Brain microvascular endothelial cell (primary cell): Measurements from ENCODE around the gene ZNF891.

Source experiments
- DNase-seq: peaks from one replicate; pipeline ENCODE4 v3.0.0-alpha.2; 2020
- H3K27ac ChIP-seq: fragments of 250-450 bp; sonication (Bioruptor Pico); 2 replicates; pipeline ENCODE4 v1.5.1; 2020; ENCODE audit warnings: mild to moderate bottlenecking, moderate library complexity
- H3K27me3 ChIP-seq: fragments of 250-450 bp; sonication (Bioruptor Pico); replicated peaks from 2 replicates; pipeline ENCODE4 v1.5.1; 2020; ENCODE audit warnings: mild to moderate bottlenecking
- H3K36me3 ChIP-seq: fragments of 250-450 bp; sonication (Bioruptor Pico); replicated peaks from 2 replicates; pipeline ENCODE4 v1.5.1; 2020; ENCODE audit warnings: mild to moderate bottlenecking
- H3K4me3 ChIP-seq: 2 replicates; pipeline ENCODE4 v1.5.1; 2011; ENCODE audit warnings: low read depth, mild to moderate bottlenecking, control low read depth, low read length, moderate library complexity
- CTCF ChIP-seq: IDR thresholded peaks from 2 replicates; pipeline ENCODE4 v1.5.1; 2011; ENCODE audit warnings: low read depth, mild to moderate bottlenecking, moderate library complexity, low read length, control low read depth, inconsistent platforms; ENCODE audit errors: missing control alignments
- in situ Hi-C: cut with HindIII; loops from 2 replicates; pipeline ENCODE4 v1.10.0; 2017; ENCODE audit warnings: low sequenced_read_pairs, low pct_ligation_motif_present

The ZNF891 gene

GRCh38 chr12:133080368-133081158 is 49.5 kb downstream of the ZNF891 start, which contains the start of gene ZNF140:
ZNF140 (plus strand) TSS chr12:133080923; CDS start chr12:133081321, 398 bp downstream.
- in situ Hi-C loops, result no loop called here
- peak; percentile 35 for TF ChIP-seq CTCF
- peak; percentile 97 for DNase-seq
- peaks cover 32% of the 10 kb centered on the region for H3K36me3 ChIP-seq
- H3K27ac ChIP-seq, result peak within 1 kb of the TSS; percentile 99
- peak within 1 kb of the TSS; percentile 92 for H3K4me3 ChIP-seq
- H3K27me3 ChIP-seq, result no peaks in the 10 kb centered on the region

- in situ Hi-C loops, result no loop called here
- TF ChIP-seq CTCF, result no peak
- peak overlapping the region; percentile 92 for H3K4me3 ChIP-seq
- peak overlapping the region; percentile 99 for H3K27ac ChIP-seq
- peak; percentile 99 for DNase-seq
- no peaks in the 10 kb centered on the region for H3K27me3 ChIP-seq
- H3K36me3 ChIP-seq, result peaks cover 26% of the 10 kb centered on the region
Measured at GRCh38 chr12:133080026-133080367, 50.1 kb downstream of the ZNF891 start.

GRCh38 chr12:133073836-133074235 is 56.2 kb downstream of the ZNF891 start:
- Histone ChIP-seq H3K27ac (no peak overlapping the region), H3K4me3 (no peak overlapping the region), H3K27me3 (no peaks in the 10 kb centered on the region), H3K36me3 (no peaks in the 10 kb centered on the region)
- TF ChIP-seq CTCF, result no peak
- DNase-seq, result no peak
- in situ Hi-C loops, result no loop called here

- no peak overlapping the region for H3K27ac ChIP-seq
- TF ChIP-seq CTCF, result no peak
- H3K4me3 ChIP-seq, result no peak overlapping the region
- in situ Hi-C loops, result no loop called here
- no peak for DNase-seq
- no peaks in the 10 kb centered on the region for H3K27me3 ChIP-seq
- H3K36me3 ChIP-seq, result peaks cover 5% of the 10 kb centered on the region
Measured at GRCh38 chr12:133063556-133063955, 66.5 kb downstream of the ZNF891 start.

GRCh38 chr12:133061954-133062353 is 68.1 kb downstream of the ZNF891 start:
- TF ChIP-seq CTCF, result no peak
- Histone ChIP-seq H3K4me3 (no peak overlapping the region), H3K27me3 (no peaks in the 10 kb centered on the region), H3K27ac (no peak overlapping the region), H3K36me3 (peaks cover 17% of the 10 kb centered on the region)
- in situ Hi-C loops, result no loop called here
- DNase-seq, result no peak
